ENCODE data around the gene TFCP2L1. TPM values are rescaled to one million over a fixed set of nuclear protein-coding genes. Genes with fewer than 3 reads are reported as not detected.

Gene TFCP2L1
- total RNA-seq, 1 experiment from 2014 or later = 0.03 TPM

GRCh38 chr2:121255358-121255757 lies 29.6 kb downstream of the TFCP2L1 start:
- no peak for DNase-seq
- no peak overlapping the region for H3K4me3 ChIP-seq
- H3K9me3 ChIP-seq = no peaks in the 10 kb centered on the region
- no peaks in the 10 kb centered on the region for H3K36me3 ChIP-seq
- no peaks in the 10 kb centered on the region for H3K27me3 ChIP-seq

- Histone ChIP-seq H3K36me3 (no peaks in the 10 kb centered on the region), H3K27me3 (no peaks in the 10 kb centered on the region)
Observed at GRCh38 chr2:121254748-121255147, 30.3 kb downstream of the TFCP2L1 start.

GRCh38 chr2:121253674-121254240 lies 31.2 kb downstream of the TFCP2L1 start:
- Histone ChIP-seq H3K27me3 (no peaks in the 10 kb centered on the region), H3K36me3 (no peaks in the 10 kb centered on the region), H3K9me3 (no peaks in the 10 kb centered on the region), H3K4me3 (no peak overlapping the region)
- DNase-seq = no peak

More at GRCh38 chr2:121254748-121255147, 30.3 kb downstream of the TFCP2L1 start:
- H3K9me3 ChIP-seq = no peaks in the 10 kb centered on the region
- DNase-seq = no peak
- no peak overlapping the region for H3K4me3 ChIP-seq

GRCh38 chr2:121253021-121253673 lies 31.9 kb downstream of the TFCP2L1 start:
- Histone ChIP-seq H3K27me3 (no peaks in the 10 kb centered on the region), H3K9me3 (no peaks in the 10 kb centered on the region), H3K36me3 (no peaks in the 10 kb centered on the region), H3K4me3 (no peak overlapping the region)
- no peak for DNase-seq

- DNase-seq = no peak
- no peaks in the 10 kb centered on the region for H3K27me3 ChIP-seq
- H3K36me3 ChIP-seq = no peaks in the 10 kb centered on the region
- no peak overlapping the region for H3K4me3 ChIP-seq
- no peaks in the 10 kb centered on the region for H3K9me3 ChIP-seq
Observed at GRCh38 chr2:121251497-121251896, 33.5 kb downstream of the TFCP2L1 start.

- DNase-seq = no peak
- Histone ChIP-seq H3K36me3 (no peaks in the 10 kb centered on the region), H3K9me3 (no peaks in the 10 kb centered on the region)
Observed at GRCh38 chr2:121248766-121249343, 36.1 kb downstream of the TFCP2L1 start.

GRCh38 chr2:121247971-121248370 lies 37.0 kb downstream of the TFCP2L1 start:
- no peaks in the 10 kb centered on the region for H3K9me3 ChIP-seq
- no peaks in the 10 kb centered on the region for H3K27me3 ChIP-seq
- no peak overlapping the region for H3K4me3 ChIP-seq
- H3K36me3 ChIP-seq = no peaks in the 10 kb centered on the region
- no peak for DNase-seq

More at GRCh38 chr2:121248766-121249343, 36.1 kb downstream of the TFCP2L1 start:
- Histone ChIP-seq H3K4me3 (no peak overlapping the region), H3K27me3 (no peaks in the 10 kb centered on the region)

GRCh38 chr2:121247534-121247933 lies 37.5 kb downstream of the TFCP2L1 start:
- DNase-seq = no peak
- H3K4me3 ChIP-seq = no peak overlapping the region
- no peaks in the 10 kb centered on the region for H3K9me3 ChIP-seq
- H3K27me3 ChIP-seq = no peaks in the 10 kb centered on the region
- H3K36me3 ChIP-seq = no peaks in the 10 kb centered on the region

- Histone ChIP-seq H3K9me3 (no peaks in the 10 kb centered on the region), H3K36me3 (no peaks in the 10 kb centered on the region), H3K4me3 (no peak overlapping the region), H3K27me3 (no peaks in the 10 kb centered on the region)
- DNase-seq = no peak
Observed at GRCh38 chr2:121246704-121247255, 38.2 kb downstream of the TFCP2L1 start.

GRCh38 chr2:121245913-121246312 lies 39.1 kb downstream of the TFCP2L1 start:
- DNase-seq = no peak
- Histone ChIP-seq H3K36me3 (no peaks in the 10 kb centered on the region), H3K4me3 (no peak overlapping the region), H3K9me3 (no peaks in the 10 kb centered on the region), H3K27me3 (no peaks in the 10 kb centered on the region)

- no peak overlapping the region for H3K4me3 ChIP-seq
- H3K36me3 ChIP-seq = no peaks in the 10 kb centered on the region
- H3K27me3 ChIP-seq = no peaks in the 10 kb centered on the region
- no peak for DNase-seq
- H3K9me3 ChIP-seq = no peaks in the 10 kb centered on the region
Observed at GRCh38 chr2:121245120-121245820, 39.7 kb downstream of the TFCP2L1 start.

GRCh38 chr2:121244616-121245015 lies 40.4 kb downstream of the TFCP2L1 start:
- H3K27me3 ChIP-seq = no peaks in the 10 kb centered on the region

GRCh38 chr2:121243821-121244460 lies 41.1 kb downstream of the TFCP2L1 start:
- Histone ChIP-seq H3K4me3 (no peak overlapping the region), H3K9me3 (no peaks in the 10 kb centered on the region), H3K36me3 (no peaks in the 10 kb centered on the region), H3K27me3 (no peaks in the 10 kb centered on the region)
- no peak for DNase-seq

More at GRCh38 chr2:121244616-121245015, 40.4 kb downstream of the TFCP2L1 start:
- no peaks in the 10 kb centered on the region for H3K9me3 ChIP-seq
- no peak for DNase-seq
- no peaks in the 10 kb centered on the region for H3K36me3 ChIP-seq
- no peak overlapping the region for H3K4me3 ChIP-seq

GRCh38 chr2:121242976-121243375 lies 42.0 kb downstream of the TFCP2L1 start:
- H3K4me3 ChIP-seq = no peak overlapping the region
- H3K27me3 ChIP-seq = no peaks in the 10 kb centered on the region
- no peaks in the 10 kb centered on the region for H3K36me3 ChIP-seq
- no peaks in the 10 kb centered on the region for H3K9me3 ChIP-seq
- no peak for DNase-seq

GRCh38 chr2:121242175-121242875 lies 42.7 kb downstream of the TFCP2L1 start:
- Histone ChIP-seq H3K27me3 (no peaks in the 10 kb centered on the region), H3K9me3 (no peaks in the 10 kb centered on the region), H3K4me3 (no peak overlapping the region), H3K36me3 (no peaks in the 10 kb centered on the region)
- no peak for DNase-seq

- H3K27me3 ChIP-seq = no peaks in the 10 kb centered on the region
- no peak for DNase-seq
Observed at GRCh38 chr2:121241466-121241865, 43.5 kb downstream of the TFCP2L1 start.

More at GRCh38 chr2:121241466-121241865, 43.5 kb downstream of the TFCP2L1 start:
- Histone ChIP-seq H3K4me3 (no peak overlapping the region), H3K9me3 (no peaks in the 10 kb centered on the region), H3K36me3 (no peaks in the 10 kb centered on the region)
